Measurements from ENCODE around the gene RABGAP1L.
A peak's percentile ranks its signal among the peaks of the same experiment; 100 is the strongest.
"Not testable (repeated sequence)": the region's sequence is repeated elsewhere in the genome, so short reads cannot be mapped to it uniquely, and the experiment has no call there.

Gene RABGAP1L

GRCh38 chr1:174786358-174786757 lies 627.0 kb downstream of the RABGAP1L start:
- DNase-seq, result no peak

- peak; percentile 63 for DNase-seq
Observed at GRCh38 chr1:174786760-174787159, 627.4 kb downstream of the RABGAP1L start.

- no peak for DNase-seq
Observed at GRCh38 chr1:174788981-174789380, 629.7 kb downstream of the RABGAP1L start.

GRCh38 chr1:174789399-174789798 lies 630.1 kb downstream of the RABGAP1L start:
- DNase-seq, result peak; percentile 26

- no peak for DNase-seq
Observed at GRCh38 chr1:174791863-174792262, 632.5 kb downstream of the RABGAP1L start.

- no peak for DNase-seq
Observed at GRCh38 chr1:174794861-174795260, 635.5 kb downstream of the RABGAP1L start.

- DNase-seq, result no peak
Observed at GRCh38 chr1:174795806-174796205, 636.5 kb downstream of the RABGAP1L start.

GRCh38 chr1:174797398-174797797 lies 638.1 kb downstream of the RABGAP1L start:
- DNase-seq, result no peak

GRCh38 chr1:174799136-174799479 lies 639.8 kb downstream of the RABGAP1L start:
- DNase-seq, result no peak

- DNase-seq, result no peak
Observed at GRCh38 chr1:174800216-174800851, 641.0 kb downstream of the RABGAP1L start.

GRCh38 chr1:174800876-174801275 lies 641.6 kb downstream of the RABGAP1L start:
- no peak for DNase-seq

- DNase-seq, result peak; percentile 33
Observed at GRCh38 chr1:174809755-174810280, 650.5 kb downstream of the RABGAP1L start.

GRCh38 chr1:174812016-174812415 lies 652.7 kb downstream of the RABGAP1L start:
- DNase-seq, result no peak

- DNase-seq, result no peak
Observed at GRCh38 chr1:174812656-174813055, 653.3 kb downstream of the RABGAP1L start.

GRCh38 chr1:174815036-174815435 lies 655.7 kb downstream of the RABGAP1L start:
- peak; percentile 71 for DNase-seq

- no peak for DNase-seq
Observed at GRCh38 chr1:174815474-174815908, 656.2 kb downstream of the RABGAP1L start.

GRCh38 chr1:174816621-174817020 lies 657.3 kb downstream of the RABGAP1L start:
- not testable (repeated sequence) for DNase-seq

GRCh38 chr1:174818014-174818616 lies 658.8 kb downstream of the RABGAP1L start:
- peak; percentile 42 for DNase-seq

- DNase-seq, result peak; percentile 20
Observed at GRCh38 chr1:174818951-174819350, 659.6 kb downstream of the RABGAP1L start.

GRCh38 chr1:174819596-174819995 lies 660.3 kb downstream of the RABGAP1L start:
- DNase-seq, result no peak

- no peak for DNase-seq
Observed at GRCh38 chr1:174825127-174825526, 665.8 kb downstream of the RABGAP1L start.

- no peak for DNase-seq
Observed at GRCh38 chr1:174825806-174826205, 666.5 kb downstream of the RABGAP1L start.

GRCh38 chr1:174828264-174828663 lies 668.9 kb downstream of the RABGAP1L start:
- DNase-seq, result no peak

- no peak for DNase-seq
Observed at GRCh38 chr1:174829990-174830389, 670.7 kb downstream of the RABGAP1L start.

GRCh38 chr1:174836543-174836942 lies 677.2 kb downstream of the RABGAP1L start:
- no peak for DNase-seq
